Cardiac muscle cell (in vitro differentiated cells and primary cell): Measurements from ENCODE around the gene ESRRG. TPM values are rescaled to one million over a fixed set of nuclear protein-coding genes. Genes with fewer than 3 reads are reported as not detected.
"Not testable (repeated sequence)": the region's sequence is repeated elsewhere in the genome, so short reads cannot be mapped to it uniquely, and the experiment has no call there.

Source experiments
- DNase-seq, 2 donors: peaks; one replicate each; pipeline versions ENCODE4 v3.0.0 to v3.0.0-alpha.2; 2010 to 2017; ENCODE audit warnings: low read depth in 1 of 2, low spot score in 1 of 2
- H3K27ac ChIP-seq: fragments of 200-600 bp; sonication (generic); 2 replicates; pipeline ENCODE4 v1.5.1; 2016
- H3K27me3 ChIP-seq: fragments of 200-600 bp; sonication (generic); 2 replicates; pipeline ENCODE4 v1.6.0; 2016; ENCODE audit warnings: control low read depth
- H3K36me3 ChIP-seq: fragments of 200-600 bp; sonication (generic); 2 replicates; pipeline ENCODE4 v1.5.1; 2016; ENCODE audit warnings: control low read depth
- H3K4me1 ChIP-seq: fragments of 200-600 bp; sonication (generic); 2 replicates; pipeline ENCODE4 v1.8.1; 2017; ENCODE audit warnings: low read depth, mild to moderate bottlenecking, mixed run types
- H3K4me3 ChIP-seq: fragments of 200-600 bp; sonication (generic); 2 replicates; pipeline ENCODE4 v1.5.1; 2016; ENCODE audit warnings: mild to moderate bottlenecking
- H3K9me3 ChIP-seq: fragments of 200-600 bp; sonication (generic); 2 replicates; pipeline ENCODE4 v1.5.1; 2017; ENCODE audit warnings: low read depth, mild to moderate bottlenecking, control low read depth
- polyA plus RNA-seq: library from polyadenylated mRNA; unstranded; fragments of >200 nt; fragmentation: Nextera tagmentation; extraction: Ambion mirVana; gene quantifications from 2 replicates; pipeline ENCODE4 v1.2.1, GENCODE V29; 2016
- total RNA-seq: library from RNA; depleted of rRNA; stranded (reverse); fragments of >200 nt; gene quantifications from 2 replicates; pipeline ENCODE4 v1.2.3, GENCODE V29; 2016
- TF ChIP-seq, protein P1 (sequence below): IDR thresholded peaks from 2 replicates; pipeline ENCODE4 v1.5.1; 2012; ENCODE audit warnings: low read depth, mild to moderate bottlenecking, low read length

ESRRG gene
- total and polyA plus RNA-seq, 2 experiments from 2014 or later = 41.5 to 62.2 TPM

- TF ChIP-seq, protein P1, sequence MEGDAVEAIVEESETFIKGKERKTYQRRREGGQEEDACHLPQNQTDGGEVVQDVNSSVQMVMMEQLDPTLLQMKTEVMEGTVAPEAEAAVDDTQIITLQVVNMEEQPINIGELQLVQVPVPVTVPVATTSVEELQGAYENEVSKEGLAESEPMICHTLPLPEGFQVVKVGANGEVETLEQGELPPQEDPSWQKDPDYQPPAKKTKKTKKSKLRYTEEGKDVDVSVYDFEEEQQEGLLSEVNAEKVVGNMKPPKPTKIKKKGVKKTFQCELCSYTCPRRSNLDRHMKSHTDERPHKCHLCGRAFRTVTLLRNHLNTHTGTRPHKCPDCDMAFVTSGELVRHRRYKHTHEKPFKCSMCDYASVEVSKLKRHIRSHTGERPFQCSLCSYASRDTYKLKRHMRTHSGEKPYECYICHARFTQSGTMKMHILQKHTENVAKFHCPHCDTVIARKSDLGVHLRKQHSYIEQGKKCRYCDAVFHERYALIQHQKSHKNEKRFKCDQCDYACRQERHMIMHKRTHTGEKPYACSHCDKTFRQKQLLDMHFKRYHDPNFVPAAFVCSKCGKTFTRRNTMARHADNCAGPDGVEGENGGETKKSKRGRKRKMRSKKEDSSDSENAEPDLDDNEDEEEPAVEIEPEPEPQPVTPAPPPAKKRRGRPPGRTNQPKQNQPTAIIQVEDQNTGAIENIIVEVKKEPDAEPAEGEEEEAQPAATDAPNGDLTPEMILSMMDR = no peak
- peaks cover 3% of the 10 kb centered on the region for H3K36me3 ChIP-seq
- no peak for DNase-seq
- no peak overlapping the region for H3K27ac ChIP-seq
- no peaks in the 10 kb centered on the region for H3K27me3 ChIP-seq
- H3K9me3 ChIP-seq = no peaks in the 10 kb centered on the region
- no peaks in the 10 kb centered on the region for H3K4me1 ChIP-seq
- H3K4me3 ChIP-seq = no peak overlapping the region
Measured at GRCh38 chr1:216535751-216536150, 187.5 kb downstream of the ESRRG start.

GRCh38 chr1:216535059-216535458 is 188.2 kb downstream of the ESRRG start:
- TF ChIP-seq, protein P1 = no peak
- Histone ChIP-seq H3K27ac (no peak overlapping the region), H3K4me1 (no peaks in the 10 kb centered on the region), H3K4me3 (no peak overlapping the region), H3K27me3 (no peaks in the 10 kb centered on the region), H3K9me3 (no peaks in the 10 kb centered on the region), H3K36me3 (peaks cover 3% of the 10 kb centered on the region)
- DNase-seq = peak in 1 of 2 donors; percentile 6

DNA sequence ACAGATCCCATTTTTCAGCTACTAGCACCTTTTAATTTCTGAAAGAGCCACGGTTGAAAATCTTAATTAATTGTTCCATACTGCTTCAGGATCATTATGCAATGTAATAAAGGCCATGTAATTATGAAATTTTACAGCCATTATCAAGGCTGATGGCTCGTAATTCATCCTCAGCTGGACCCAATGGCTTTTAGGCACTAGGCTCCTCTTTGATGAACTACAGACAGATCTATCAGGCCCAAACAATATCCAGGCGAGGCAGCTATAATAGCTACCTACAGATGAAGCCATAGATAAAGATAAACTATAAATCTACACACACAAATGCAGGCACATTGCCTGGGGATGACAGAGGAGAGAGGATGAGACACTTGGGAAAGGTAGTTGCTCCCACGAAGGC is 189.5 kb downstream of the ESRRG start:
- peaks cover 7% of the 10 kb centered on the region for H3K4me1 ChIP-seq
- H3K4me3 ChIP-seq = no peak overlapping the region
- H3K27ac ChIP-seq = no peak overlapping the region
- TF ChIP-seq, protein P1 = no peak
- H3K9me3 ChIP-seq = no peaks in the 10 kb centered on the region
- no peaks in the 10 kb centered on the region for H3K27me3 ChIP-seq
- no peak for DNase-seq
- no peaks in the 10 kb centered on the region for H3K36me3 ChIP-seq

- peaks cover 10% of the 10 kb centered on the region for H3K4me1 ChIP-seq
- TF ChIP-seq, protein P1 = no peak
- DNase-seq = no peak
Measured at GRCh38 chr1:216532251-216532798, 190.9 kb downstream of the ESRRG start.

DNA sequence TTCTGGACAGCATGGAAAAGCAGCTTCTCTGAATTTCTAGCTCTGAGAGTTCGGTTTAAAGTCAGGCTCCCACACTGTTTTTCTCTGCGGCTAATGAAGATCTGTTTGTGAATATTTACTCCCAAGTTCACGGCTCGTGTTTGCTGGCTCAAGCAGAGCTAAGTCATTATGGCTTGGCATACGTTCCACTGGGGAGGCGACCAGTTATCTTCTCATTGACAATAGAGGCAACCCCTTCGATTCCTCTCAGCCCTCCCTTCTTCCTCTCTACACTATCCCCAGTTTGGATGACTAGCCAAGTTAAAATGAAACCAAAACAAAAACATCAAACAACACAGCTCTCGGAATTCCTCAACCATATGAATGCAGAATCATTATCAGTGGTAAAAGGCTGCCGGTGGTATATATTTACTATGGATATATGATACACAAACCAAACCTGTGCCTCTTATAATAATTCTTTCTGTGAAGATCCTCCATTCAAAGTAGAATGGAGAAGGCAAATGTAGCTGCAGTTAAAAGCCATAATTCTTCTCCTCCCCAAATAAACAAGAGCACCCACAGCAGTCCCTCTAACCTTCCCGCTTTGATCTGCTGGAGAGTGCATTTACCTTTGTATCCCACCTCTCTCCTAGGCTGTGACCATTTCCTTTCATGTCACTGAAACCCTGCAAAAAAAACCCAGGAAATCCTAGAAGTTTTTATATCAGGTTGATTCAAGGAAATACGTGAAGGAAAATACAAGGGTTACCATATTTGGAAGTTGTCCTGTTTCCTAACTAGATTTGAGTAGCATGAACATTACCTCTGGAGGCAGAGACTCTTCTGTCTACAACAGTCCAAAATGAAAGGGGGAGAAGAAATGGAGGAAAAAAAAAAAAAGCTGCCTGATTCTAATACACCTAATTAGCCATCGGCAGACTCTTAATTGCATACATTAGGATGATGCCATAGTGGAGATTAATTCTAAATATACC is 191.7 kb downstream of the ESRRG start:
- Histone ChIP-seq H3K36me3 (no peaks in the 10 kb centered on the region), H3K4me1 (peaks cover 10% of the 10 kb centered on the region), H3K27ac (no peak overlapping the region), H3K4me3 (no peak overlapping the region), H3K27me3 (no peaks in the 10 kb centered on the region), H3K9me3 (no peaks in the 10 kb centered on the region)
- DNase-seq = peak in 1 of 2 donors; percentile 48
- TF ChIP-seq, protein P1 = no peak

More at GRCh38 chr1:216532251-216532798, 190.9 kb downstream of the ESRRG start:
- Histone ChIP-seq H3K27ac (no peak overlapping the region), H3K36me3 (no peaks in the 10 kb centered on the region), H3K4me3 (no peak overlapping the region), H3K9me3 (no peaks in the 10 kb centered on the region), H3K27me3 (no peaks in the 10 kb centered on the region)

GRCh38 chr1:216529851-216530250 is 193.4 kb downstream of the ESRRG start:
- H3K36me3 ChIP-seq, DNase-seq, H3K27ac ChIP-seq, H3K9me3 ChIP-seq, H3K4me3 ChIP-seq, H3K27me3 ChIP-seq: not testable (repeated sequence)
- peaks cover 10% of the 10 kb centered on the region for H3K4me1 ChIP-seq
